GM10847 (cell line): ENCODE results near the gene PAF1.

Source experiments
- POLR2A ChIP-seq: IDR thresholded peaks from 2 replicates; pipeline ENCODE4 v1.6.1; 2011; ENCODE audit not compliant: insufficient read length; ENCODE audit errors: extremely low read depth

Gene PAF1

GRCh38 chr19:39382991-39383828 lies 7.7 kb downstream of the PAF1 start:
- no peak for TF ChIP-seq POLR2A

DNA sequence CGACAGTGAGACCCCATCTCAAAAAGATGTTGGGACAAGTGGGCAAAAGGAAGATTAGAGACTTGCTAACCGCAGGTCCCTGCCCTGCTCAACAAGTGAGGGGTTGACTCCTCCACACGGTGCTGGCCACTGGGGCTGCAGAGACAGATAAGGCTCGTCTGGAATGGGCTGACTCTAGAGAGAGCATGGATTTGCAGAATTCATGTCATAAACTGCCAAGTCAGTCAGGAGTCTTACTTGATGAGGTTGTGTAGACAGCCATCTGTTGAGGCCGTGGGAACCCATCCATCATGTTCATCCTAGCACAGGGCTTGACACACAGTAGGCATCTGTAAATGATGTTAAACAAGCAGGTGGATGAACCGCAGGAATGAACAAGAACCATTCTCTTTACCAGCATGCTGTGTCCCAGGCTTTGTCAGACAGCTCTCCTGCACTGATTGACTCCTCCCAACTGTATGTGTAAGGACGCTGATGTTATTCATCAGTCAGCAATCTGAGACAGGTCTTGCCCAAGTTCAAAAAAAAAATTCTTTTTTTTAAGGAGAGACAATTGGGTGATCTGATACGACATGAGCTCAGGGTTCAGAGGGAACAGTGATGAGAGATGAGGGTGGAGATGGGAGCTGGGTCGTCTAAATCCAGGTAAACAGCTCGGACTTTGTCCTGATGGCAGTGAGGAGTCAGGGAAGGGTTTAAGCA lies 8.8 kb downstream of the PAF1 start:
- no peak for TF ChIP-seq POLR2A

DNA sequence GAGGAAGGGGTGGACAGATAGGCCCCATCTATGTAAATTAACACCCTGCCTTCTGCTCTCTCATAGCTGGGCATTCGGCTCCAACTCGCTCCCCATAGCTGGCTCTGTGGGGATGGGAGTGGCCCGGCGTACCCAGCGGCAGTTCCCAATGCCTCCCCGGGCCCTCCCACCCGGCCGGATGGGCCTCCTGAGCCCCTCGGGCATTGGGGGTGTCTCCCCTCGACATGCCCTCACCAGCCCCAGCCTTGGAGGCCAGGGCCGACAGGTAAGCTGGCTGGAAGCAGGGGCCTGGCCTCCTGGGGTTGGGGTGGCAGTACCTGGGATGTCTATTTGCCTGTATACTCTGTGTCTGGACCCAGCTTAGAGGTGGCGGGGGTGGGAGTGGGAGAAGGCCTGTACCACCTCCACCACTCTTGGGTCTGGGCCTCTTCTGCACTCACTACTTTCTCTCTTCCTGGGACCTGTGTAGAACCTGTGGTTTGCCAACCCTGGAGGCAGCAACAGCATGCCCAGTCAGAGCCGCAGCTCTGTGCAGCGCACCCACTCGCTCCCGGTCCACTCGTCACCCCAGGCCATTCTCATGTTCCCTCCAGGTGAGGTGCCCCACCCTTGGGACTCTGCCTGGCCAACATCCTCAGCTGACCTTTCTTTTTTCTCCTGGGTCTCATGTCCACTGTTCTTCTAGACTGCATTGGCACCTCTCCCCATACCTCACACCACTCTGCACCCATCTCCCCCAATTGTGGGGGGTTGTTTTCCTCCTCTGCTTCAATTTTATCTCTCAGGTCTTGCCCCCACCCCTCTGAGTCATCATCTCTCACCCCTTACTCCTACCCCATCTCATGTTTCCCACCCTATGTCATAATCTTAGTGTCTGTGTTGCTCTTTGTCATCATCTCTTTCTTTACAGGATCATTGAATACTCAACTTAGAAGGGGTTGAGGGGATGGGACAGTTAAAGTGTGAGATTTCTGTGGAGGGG lies 10.1 kb downstream of the PAF1 start:
- no peak for TF ChIP-seq POLR2A

- no peak for TF ChIP-seq POLR2A
Measured at GRCh38 chr19:39379865-39380396, 11.0 kb downstream of the PAF1 start.

DNA sequence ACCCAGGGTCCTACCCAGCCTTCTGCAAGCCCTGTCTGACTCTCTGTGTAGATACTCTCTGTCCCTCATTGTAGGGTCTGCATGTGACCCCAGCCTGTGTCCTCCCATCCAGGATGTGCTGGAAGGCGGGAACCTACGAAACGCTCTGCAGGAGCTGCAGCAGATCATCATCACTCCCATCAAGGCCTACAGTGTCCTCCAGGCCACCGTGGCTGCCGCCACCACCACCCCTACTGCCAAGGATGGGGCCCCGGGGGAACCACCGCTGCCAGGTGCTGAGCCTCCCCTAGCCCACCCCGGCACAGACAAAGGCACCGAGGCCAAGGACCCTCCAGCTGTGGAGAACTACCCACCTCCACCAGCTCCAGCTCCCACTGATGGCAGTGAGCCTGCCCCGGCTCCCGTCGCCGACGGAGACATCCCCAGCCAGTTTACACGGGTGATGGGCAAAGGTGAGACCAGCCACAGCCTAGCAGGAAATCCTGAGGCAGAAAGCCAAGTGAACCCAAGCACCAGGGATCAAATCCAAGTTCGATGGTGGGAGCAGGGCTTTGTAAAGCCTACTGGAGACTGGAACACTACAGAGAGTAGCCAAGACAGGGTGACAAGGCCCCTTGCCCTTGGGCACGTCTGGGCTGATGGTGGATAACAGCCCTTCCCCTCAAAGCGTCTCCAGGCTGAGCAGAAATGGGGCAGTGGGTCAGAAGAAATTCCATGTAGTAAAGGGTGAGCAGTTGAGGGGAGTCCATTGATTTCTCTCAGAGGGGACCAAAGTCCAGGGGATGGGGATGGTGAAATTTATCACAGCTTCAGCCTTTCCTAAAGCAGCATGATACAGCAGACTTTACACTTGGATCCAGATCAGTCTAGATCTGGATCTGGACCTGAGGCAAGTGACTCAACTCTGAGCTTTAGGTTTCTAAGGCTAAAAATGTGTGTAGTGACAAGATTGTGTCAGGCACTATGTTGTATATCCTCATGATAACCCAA lies 13.2 kb downstream of the PAF1 start:
- no peak for TF ChIP-seq POLR2A

- TF ChIP-seq POLR2A, result no peak
Measured at GRCh38 chr19:39375929-39376328, 15.0 kb downstream of the PAF1 start.

DNA sequence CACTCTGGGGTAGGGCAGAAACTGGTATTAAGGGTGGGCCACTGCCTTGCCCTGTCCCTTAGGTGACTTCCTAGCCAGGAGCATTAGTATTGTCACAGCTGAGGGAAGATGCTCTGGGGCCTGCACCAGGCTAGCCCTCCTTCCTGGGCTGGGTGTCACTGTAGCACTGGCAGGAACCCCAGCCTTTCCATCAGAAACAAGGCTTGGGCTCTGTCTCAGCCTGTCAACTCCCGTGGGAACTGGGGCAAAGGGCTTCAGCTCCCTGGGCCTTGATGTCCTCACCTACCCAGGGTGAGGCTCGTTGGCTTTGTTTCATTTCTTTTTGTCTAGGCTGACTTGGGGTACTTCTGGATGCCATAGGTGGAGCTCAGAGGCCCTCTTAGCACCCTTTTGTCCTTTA lies 18.0 kb downstream of the PAF1 start:
- no peak for TF ChIP-seq POLR2A

DNA sequence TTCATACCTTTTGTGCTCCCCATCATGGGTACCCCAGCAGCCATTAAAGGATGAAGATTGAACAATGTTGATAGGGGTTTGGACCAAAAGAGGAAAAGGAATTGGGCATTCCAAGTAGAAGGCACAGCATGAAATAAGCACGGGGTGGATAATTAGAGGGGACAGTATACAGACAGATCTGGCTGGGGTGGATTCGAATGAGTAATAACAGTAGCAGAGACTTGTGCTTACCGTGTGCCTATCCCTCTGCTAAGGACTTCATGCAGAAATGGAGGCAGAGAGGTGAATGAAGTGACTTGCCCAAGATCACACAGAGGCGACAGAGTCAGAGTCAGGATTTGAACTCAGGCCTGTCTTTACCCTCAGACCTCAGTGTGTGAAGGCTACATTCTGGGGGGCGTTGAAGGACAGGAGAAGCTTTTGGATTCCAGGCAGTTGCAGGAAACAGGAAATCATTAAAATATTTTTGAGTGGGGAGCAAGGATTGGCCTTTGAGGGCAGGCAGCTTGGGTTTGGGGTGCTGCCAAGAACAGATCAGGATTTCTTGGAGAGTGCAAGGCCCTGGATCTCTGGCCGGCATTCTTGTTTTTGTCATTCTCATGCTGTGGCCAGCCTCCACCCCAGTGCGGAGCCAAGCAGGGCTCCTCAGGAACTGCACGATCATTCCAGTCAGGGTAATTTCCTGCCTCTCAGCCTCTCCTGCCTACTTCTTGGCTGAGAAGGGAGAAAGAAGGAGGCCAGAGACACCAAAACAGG lies 18.7 kb downstream of the PAF1 start:
- no peak for TF ChIP-seq POLR2A

DNA sequence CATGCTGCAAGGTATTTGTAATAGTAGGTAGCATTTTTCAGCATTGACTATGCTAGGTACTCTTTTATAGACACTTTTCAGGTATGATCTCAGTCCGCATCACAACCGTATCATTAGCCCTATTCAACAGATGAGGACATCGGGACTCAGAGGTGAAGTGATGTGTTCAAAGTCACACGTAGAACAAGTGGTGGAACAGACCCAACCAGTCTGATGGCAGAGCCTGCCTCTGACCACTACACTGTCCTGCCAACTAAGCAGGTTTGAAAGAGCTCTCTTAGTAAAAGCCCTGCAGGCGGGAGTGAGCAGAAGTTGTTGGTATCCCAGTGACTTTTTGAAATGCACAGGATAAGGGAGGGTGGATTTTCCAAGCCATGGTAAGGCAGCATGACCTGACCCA lies 20.2 kb downstream of the PAF1 start:
- no peak for TF ChIP-seq POLR2A

- TF ChIP-seq POLR2A, result no peak
Measured at GRCh38 chr19:39369200-39369599, 21.7 kb downstream of the PAF1 start.

DNA sequence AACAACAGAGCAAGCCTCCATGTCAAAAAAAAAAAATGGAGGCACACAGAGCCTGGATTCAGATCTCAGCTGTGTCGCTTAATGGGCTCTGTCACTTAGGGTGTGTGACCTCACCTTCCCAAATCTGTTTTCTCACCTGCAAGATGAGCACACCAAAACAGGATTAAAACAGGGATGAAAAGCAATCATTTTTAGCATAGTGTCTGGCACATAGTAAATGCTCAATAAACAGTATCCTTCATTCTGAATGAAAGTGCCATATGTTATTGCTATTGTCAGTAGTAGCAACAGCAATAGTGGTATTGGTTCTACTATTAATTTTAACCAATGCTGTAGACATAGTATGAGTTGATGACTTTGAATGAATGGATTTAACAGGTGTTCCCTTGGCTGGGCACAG lies 25.4 kb downstream of the PAF1 start:
- TF ChIP-seq POLR2A, result no peak

- TF ChIP-seq POLR2A, result no peak
Measured at GRCh38 chr19:39363901-39364457, 26.9 kb downstream of the PAF1 start.
